Left lung (tissue), 10 donors: ENCODE measurements around the gene PTPN23. TPM values are rescaled to one million over a fixed set of nuclear protein-coding genes. Genes with fewer than 3 reads are reported as not detected.
A peak's percentile ranks its signal among the peaks of the same experiment; 100 is the strongest.

Experiments
- ATAC-seq: fragments of 200-7000 bp; cut with Tn5 transposase; one replicate; pipeline ENCODE4 v1.9.1; 2020; ENCODE audit warnings: moderate library complexity
- DNase-seq, 4 donors: peaks; one replicate each; pipeline ENCODE4 v3.0.0-alpha.2; 2013 to 2020
- H3K27ac ChIP-seq, 2 donors: fragments of 200-600 bp; sonication (generic) in 1 of 2; one replicate each; pipeline versions ENCODE4 v1.5.0 to v1.8.0; 2020 to 2021
- H3K27me3 ChIP-seq, 2 donors: fragments of 200-600 bp; sonication (generic) in 1 of 2; one replicate each; pipeline versions ENCODE4 v1.5.0 to v1.8.0; 2020 to 2021
- H3K36me3 ChIP-seq, 2 donors: fragments of 200-600 bp; sonication (generic) in 1 of 2; one replicate each; pipeline versions ENCODE4 v1.5.0 to v1.8.0; 2020 to 2021
- H3K4me1 ChIP-seq, 2 donors: fragments of 200-600 bp; one replicate each; pipeline ENCODE4 v1.8.0; 2021
- H3K4me3 ChIP-seq, 2 donors: fragments of 200-600 bp; sonication (generic) in 1 of 2; one replicate each; pipeline versions ENCODE4 v1.5.0 to v1.8.0; 2020 to 2021; ENCODE audit warnings: mild to moderate bottlenecking in 1 of 2
- H3K9me3 ChIP-seq, 2 donors: fragments of 200-600 bp; sonication (generic) in 1 of 2; one replicate each; pipeline versions ENCODE4 v1.5.0 to v1.8.0; 2020 to 2021
- intact Hi-C, 2 donors: fragments of 100-400 bp; cut with DNase I; formaldehyde crosslinking; loops; one replicate each; pipeline versions ENCODE4 v1.11.2 to v1.14.2; 2022
- polyA plus RNA-seq, 6 donors: library from polyadenylated mRNA; unstranded; fragments of 120-200 nt; gene quantifications; one replicate each; pipeline ENCODE4 v1.2.1, GENCODE V29; 2013; ENCODE audit not compliant: insufficient read length in 6 of 6
- total RNA-seq, 2 donors: library from RNA; stranded (reverse); fragmentation: NEBNext Ultra II Directional; extraction: Animal tissue kit (Norgen Biotek cat#: 25700); gene quantifications; one replicate each; pipeline ENCODE4 v1.2.1, GENCODE V29; 2021
- TF ChIP-seq, protein P1 (sequence below), 2 donors: fragments of 200-600 bp; sonication (generic) in 1 of 2; IDR thresholded peaks; one replicate each; pipeline versions ENCODE4 v1.5.0 to v1.8.0; 2021; ENCODE audit warnings: antibody characterized with exemption in 2 of 2
- donor health status: DM: no; HTN: yes; CAD: no.
- donor health status: DM: no; HTN: no; CAD: no.

Gene PTPN23
- total and polyA plus RNA-seq, 8 donors, result 19.9 to 53.5 (median 25.6) TPM

DNA sequence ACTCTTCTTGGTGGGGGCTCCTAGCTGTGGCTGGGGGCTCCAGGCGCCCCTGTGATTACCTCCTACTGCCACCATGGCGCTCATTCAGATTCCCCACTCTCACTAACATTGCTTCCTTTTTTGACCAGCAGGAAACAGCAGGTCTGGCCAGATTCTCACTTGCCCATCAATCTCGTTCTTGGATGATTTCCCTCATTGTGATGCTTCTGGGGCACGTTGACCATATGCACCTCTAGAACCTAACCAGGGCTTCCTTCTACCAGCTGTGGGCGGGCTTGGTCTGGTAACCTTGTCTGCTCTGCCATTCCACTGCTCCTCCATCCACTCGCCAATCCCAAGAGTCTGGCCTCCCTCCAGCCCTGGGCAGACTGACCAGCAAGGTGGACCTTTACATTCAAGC, 35.9 kb upstream of the PTPN23 start:
- intact Hi-C loops, result no loop called here

DNA sequence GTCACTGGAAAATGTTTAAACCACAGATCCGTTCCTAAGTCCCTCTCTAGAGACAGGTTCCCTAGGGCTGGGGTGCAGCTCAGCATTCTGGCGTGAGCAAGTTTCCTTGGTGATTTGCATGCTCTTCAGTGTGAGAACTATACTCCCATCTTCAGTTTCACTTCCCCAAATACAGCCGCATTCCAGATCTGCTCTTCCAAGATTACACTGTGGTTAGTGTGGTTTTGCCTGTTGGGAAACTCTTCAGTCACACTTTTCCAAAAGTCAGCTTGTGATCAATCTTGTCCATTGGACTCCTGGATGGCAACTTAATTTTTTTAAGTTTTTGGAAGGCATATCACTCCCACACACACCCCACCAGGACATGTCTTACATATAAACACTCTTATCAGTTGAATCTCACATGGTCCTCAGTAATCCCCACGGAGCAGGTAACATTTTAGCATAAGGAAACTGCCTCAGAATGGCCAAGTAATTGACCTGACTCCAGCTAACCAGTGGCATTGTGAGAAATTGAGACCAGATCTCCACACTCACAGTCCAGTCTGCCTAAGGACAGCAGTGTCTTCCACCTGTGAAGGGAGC, 33.5 kb upstream of the PTPN23 start:
- no peak for DNase-seq
- no peak overlapping the region for H3K4me3 ChIP-seq
- peaks cover 0 to 22% of the 10 kb centered on the region in 2 donors for H3K4me1 ChIP-seq
- ATAC-seq, result peak; percentile 79
- H3K9me3 ChIP-seq, result no peaks in the 10 kb centered on the region
- peak overlapping the region in 1 of 2 donors; percentile 18 for H3K27ac ChIP-seq
- intact Hi-C loops, result no loop called here
- H3K27me3 ChIP-seq, result no peaks in the 10 kb centered on the region
- H3K36me3 ChIP-seq, result peaks cover 0 to 36% of the 10 kb centered on the region in 2 donors
- TF ChIP-seq, protein P1, sequence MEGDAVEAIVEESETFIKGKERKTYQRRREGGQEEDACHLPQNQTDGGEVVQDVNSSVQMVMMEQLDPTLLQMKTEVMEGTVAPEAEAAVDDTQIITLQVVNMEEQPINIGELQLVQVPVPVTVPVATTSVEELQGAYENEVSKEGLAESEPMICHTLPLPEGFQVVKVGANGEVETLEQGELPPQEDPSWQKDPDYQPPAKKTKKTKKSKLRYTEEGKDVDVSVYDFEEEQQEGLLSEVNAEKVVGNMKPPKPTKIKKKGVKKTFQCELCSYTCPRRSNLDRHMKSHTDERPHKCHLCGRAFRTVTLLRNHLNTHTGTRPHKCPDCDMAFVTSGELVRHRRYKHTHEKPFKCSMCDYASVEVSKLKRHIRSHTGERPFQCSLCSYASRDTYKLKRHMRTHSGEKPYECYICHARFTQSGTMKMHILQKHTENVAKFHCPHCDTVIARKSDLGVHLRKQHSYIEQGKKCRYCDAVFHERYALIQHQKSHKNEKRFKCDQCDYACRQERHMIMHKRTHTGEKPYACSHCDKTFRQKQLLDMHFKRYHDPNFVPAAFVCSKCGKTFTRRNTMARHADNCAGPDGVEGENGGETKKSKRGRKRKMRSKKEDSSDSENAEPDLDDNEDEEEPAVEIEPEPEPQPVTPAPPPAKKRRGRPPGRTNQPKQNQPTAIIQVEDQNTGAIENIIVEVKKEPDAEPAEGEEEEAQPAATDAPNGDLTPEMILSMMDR (IDR thresholded peaks at IDR 0.05), result no peak

More for the DNA sequence above, 35.9 kb upstream of the PTPN23 start:
- no peak overlapping the region for H3K27ac ChIP-seq
- peaks cover 0 to 22% of the 10 kb centered on the region in 2 donors for H3K4me1 ChIP-seq
- H3K36me3 ChIP-seq, result peaks cover 0 to 60% of the 10 kb centered on the region in 2 donors
- DNase-seq (no peak), ATAC-seq (no peak)
- TF ChIP-seq, protein P1 (IDR thresholded peaks at IDR 0.05), result no peak
- no peaks in the 10 kb centered on the region for H3K9me3 ChIP-seq
- no peak overlapping the region for H3K4me3 ChIP-seq
- H3K27me3 ChIP-seq, result no peaks in the 10 kb centered on the region

DNA sequence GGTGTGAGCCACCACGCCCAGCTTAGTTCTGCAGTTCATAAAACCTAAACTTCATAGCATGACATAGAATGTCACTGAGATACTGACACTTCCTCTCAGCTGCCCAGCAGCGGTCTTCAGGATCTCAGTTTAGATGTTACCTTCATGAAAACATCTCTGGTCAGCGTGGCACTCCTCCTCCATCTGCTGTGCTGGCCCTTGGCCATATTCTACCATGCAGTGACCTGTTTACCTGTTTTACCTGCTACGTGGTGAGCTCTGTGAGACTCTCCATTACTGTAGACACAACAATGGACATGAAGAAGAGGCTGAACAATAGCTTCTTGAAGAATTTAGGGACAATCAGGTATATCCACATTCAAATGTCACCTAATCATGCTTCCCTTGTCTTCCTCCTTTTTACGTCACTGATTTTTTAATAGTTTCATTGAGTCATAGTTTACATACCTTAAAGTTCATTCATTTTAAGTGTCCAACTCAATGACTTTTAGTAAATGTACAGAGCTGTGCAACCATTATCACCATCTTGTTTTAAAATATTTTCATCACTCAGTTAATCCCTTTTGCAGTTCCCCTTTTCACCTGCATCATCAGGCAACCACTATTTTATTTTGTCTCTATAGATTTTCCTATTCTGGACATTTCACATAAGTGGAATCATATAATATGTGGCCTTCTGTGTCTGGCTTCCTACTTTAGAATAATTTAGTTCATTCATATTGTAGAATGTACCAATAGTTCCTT, 32.2 kb upstream of the PTPN23 start:
- ATAC-seq, result no peak
- intact Hi-C loops, result no loop called here
- TF ChIP-seq, protein P1 (IDR thresholded peaks at IDR 0.05), result no peak
- H3K27me3 ChIP-seq, result no peaks in the 10 kb centered on the region
- H3K36me3 ChIP-seq, result peaks cover 0 to 24% of the 10 kb centered on the region in 2 donors
- H3K4me3 ChIP-seq, result no peak overlapping the region
- no peak for DNase-seq
- H3K4me1 ChIP-seq, result peaks cover 0 to 22% of the 10 kb centered on the region in 2 donors
- H3K9me3 ChIP-seq, result no peaks in the 10 kb centered on the region
- no peak overlapping the region for H3K27ac ChIP-seq

DNA sequence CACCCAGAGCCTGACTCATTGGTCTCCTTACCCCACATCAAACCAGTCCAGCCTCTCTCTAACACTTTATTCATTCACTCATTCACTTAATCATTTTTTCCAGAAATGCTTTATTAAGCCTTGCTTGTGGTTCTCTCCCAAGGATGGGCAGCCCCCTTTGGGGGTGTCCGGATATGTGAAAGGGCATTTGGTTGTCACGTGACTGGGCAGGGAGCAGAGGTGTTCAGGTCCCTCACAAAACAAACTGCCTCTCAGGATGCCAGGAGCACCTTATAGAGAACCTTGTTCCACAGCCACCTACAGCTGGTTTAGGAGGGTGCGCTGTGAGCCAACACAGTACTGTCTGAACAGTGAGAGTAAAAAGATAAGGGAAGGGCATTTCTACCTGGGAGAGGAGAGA, 25.8 kb upstream of the PTPN23 start:
- intact Hi-C loops, result no loop called here
- ATAC-seq (no peak), DNase-seq (no peak)
- Histone ChIP-seq H3K4me3 (no peak overlapping the region), H3K27ac (no peak overlapping the region), H3K36me3 (peaks cover 0 to 3% of the 10 kb centered on the region in 2 donors), H3K4me1 (no peaks in the 10 kb centered on the region), H3K9me3 (peaks cover 0 to 19% of the 10 kb centered on the region in 2 donors), H3K27me3 (no peaks in the 10 kb centered on the region)
- TF ChIP-seq, protein P1 (IDR thresholded peaks at IDR 0.05), result no peak

DNA sequence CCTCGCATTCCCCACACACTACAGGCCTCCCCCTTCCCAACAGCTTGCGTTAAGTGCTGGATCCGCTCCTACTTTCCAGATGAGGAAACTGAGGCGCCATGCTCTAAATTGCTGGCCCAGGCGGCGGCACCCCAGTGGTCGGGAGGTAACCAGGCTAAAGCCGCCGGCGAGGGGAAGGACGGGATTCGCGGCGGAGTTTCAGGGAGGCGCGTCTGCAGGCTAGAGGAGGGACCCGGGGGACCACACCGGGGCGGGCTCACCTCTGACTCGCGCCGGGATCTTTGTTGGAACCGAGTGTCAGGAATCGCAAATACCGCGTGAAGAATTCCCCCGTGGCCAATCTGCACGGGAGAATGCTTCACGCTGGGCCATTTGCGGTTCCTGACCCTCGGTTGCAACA, 24.6 kb upstream of the PTPN23 start:
- no peaks in the 10 kb centered on the region for H3K27me3 ChIP-seq
- H3K27ac ChIP-seq, result no peak overlapping the region
- no peak for DNase-seq
- no peak for ATAC-seq
- no peaks in the 10 kb centered on the region for H3K4me1 ChIP-seq
- peaks cover 0 to 3% of the 10 kb centered on the region in 2 donors for H3K36me3 ChIP-seq
- no peak overlapping the region for H3K4me3 ChIP-seq
- intact Hi-C loops, result no loop called here
- peaks cover 0 to 25% of the 10 kb centered on the region in 2 donors for H3K9me3 ChIP-seq
- TF ChIP-seq, protein P1 (IDR thresholded peaks at IDR 0.05), result no peak
